ENCODE measurements around the gene TRIM65. TPM values are rescaled to one million over a fixed set of nuclear protein-coding genes. Genes with fewer than 3 reads are reported as not detected.

TRIM65 gene
- total and polyA plus RNA-seq, 2 of the 13 experiments (the other 11 are each of a cell fraction or from before 2014, with no cell fraction given), result 10.3 to 22.4 TPM

DNA sequence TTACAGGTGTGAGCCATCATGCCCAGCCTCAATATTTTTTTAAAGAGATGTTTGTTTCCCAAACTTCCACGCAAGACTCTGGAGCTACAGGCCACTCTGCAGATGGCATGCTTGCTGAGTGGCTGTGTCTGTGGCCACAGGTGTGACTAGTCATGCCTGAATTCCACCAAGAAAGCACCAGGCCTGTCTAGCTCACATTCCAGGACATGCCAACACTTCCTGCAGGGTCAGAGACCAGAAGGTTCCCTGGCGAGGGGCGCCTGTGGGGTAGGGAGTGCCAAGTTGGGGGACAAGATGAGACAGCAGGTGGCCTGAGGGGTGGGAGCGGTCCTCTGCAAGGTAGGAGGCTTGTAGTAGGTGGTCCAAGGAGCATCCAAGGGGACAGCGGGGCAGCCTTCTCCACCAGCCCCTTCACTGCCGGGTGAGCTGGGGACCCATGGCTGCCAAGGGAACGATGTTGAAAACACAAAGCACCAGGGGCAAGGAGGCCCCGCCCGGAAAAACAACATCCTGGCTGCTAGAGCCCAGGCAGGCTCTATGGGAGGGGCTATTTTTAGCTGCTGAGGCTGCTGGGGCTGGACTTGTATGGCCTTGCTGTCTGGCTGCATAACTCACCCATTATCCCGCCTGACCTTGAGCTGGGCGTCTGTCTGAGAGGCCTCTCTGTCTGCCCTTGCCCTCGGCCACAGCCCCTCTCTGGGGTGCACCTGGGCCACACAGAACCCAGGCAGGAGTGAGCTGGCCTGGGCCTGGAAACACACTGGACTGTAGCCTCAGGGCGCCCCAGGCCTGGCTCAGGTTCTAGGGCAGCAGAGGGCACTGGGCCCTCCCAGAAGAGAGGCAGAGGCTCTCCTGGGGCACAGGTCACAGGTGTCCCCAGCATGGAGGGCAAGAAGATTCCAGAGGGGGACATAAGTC is 24.1 kb downstream of the TRIM65 start (continued):
- TF ChIP-seq, protein P1, sequence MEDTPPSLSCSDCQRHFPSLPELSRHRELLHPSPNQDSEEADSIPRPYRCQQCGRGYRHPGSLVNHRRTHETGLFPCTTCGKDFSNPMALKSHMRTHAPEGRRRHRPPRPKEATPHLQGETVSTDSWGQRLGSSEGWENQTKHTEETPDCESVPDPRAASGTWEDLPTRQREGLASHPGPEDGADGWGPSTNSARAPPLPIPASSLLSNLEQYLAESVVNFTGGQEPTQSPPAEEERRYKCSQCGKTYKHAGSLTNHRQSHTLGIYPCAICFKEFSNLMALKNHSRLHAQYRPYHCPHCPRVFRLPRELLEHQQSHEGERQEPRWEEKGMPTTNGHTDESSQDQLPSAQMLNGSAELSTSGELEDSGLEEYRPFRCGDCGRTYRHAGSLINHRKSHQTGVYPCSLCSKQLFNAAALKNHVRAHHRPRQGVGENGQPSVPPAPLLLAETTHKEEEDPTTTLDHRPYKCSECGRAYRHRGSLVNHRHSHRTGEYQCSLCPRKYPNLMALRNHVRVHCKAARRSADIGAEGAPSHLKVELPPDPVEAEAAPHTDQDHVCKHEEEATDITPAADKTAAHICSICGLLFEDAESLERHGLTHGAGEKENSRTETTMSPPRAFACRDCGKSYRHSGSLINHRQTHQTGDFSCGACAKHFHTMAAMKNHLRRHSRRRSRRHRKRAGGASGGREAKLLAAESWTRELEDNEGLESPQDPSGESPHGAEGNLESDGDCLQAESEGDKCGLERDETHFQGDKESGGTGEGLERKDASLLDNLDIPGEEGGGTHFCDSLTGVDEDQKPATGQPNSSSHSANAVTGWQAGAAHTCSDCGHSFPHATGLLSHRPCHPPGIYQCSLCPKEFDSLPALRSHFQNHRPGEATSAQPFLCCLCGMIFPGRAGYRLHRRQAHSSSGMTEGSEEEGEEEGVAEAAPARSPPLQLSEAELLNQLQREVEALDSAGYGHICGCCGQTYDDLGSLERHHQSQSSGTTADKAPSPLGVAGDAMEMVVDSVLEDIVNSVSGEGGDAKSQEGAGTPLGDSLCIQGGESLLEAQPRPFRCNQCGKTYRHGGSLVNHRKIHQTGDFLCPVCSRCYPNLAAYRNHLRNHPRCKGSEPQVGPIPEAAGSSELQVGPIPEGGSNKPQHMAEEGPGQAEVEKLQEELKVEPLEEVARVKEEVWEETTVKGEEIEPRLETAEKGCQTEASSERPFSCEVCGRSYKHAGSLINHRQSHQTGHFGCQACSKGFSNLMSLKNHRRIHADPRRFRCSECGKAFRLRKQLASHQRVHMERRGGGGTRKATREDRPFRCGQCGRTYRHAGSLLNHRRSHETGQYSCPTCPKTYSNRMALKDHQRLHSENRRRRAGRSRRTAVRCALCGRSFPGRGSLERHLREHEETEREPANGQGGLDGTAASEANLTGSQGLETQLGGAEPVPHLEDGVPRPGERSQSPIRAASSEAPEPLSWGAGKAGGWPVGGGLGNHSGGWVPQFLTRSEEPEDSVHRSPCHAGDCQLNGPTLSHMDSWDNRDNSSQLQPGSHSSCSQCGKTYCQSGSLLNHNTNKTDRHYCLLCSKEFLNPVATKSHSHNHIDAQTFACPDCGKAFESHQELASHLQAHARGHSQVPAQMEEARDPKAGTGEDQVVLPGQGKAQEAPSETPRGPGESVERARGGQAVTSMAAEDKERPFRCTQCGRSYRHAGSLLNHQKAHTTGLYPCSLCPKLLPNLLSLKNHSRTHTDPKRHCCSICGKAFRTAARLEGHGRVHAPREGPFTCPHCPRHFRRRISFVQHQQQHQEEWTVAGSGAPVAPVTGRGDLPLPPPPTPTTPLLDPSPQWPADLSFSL (CRISPR knock-in tag; IDR thresholded peaks at IDR 0.05), result no peak; the same call in 1 of the 2 replicates
- TF ChIP-seq, protein P2, sequence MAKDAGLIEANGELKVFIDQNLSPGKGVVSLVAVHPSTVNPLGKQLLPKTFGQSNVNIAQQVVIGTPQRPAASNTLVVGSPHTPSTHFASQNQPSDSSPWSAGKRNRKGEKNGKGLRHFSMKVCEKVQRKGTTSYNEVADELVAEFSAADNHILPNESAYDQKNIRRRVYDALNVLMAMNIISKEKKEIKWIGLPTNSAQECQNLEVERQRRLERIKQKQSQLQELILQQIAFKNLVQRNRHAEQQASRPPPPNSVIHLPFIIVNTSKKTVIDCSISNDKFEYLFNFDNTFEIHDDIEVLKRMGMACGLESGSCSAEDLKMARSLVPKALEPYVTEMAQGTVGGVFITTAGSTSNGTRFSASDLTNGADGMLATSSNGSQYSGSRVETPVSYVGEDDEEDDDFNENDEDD (CRISPR knock-in tag; IDR thresholded peaks at IDR 0.05; ENCODE audit: borderline replicate concordance), result peak; percentile 59; the same call in 1 of the 2 replicates
- no peak for TF ChIP-seq REL (CRISPR knock-in tag; conservative IDR thresholded peaks at IDR 0.05)
- no peak; the same call in 1 of the 2 replicates for TF ChIP-seq ZNF607 (CRISPR knock-in tag; IDR thresholded peaks at IDR 0.05; ENCODE audit: borderline replicate concordance)
- 0 out of 2 replicates have a peak, but pooled peaks have one; percentile 41 for TF ChIP-seq ISX (CRISPR knock-in tag; conservative IDR thresholded peaks at IDR 0.05)
- no peak; the same call in 1 of the 2 replicates for TF ChIP-seq ZNF367 (CRISPR knock-in tag; IDR thresholded peaks at IDR 0.05; ENCODE audit: borderline replicate concordance)
- TF ChIP-seq ZNF782 (CRISPR knock-in tag; IDR thresholded peaks at IDR 0.05; ENCODE audit: borderline replicate concordance), result no peak
- TF ChIP-seq, protein P3, sequence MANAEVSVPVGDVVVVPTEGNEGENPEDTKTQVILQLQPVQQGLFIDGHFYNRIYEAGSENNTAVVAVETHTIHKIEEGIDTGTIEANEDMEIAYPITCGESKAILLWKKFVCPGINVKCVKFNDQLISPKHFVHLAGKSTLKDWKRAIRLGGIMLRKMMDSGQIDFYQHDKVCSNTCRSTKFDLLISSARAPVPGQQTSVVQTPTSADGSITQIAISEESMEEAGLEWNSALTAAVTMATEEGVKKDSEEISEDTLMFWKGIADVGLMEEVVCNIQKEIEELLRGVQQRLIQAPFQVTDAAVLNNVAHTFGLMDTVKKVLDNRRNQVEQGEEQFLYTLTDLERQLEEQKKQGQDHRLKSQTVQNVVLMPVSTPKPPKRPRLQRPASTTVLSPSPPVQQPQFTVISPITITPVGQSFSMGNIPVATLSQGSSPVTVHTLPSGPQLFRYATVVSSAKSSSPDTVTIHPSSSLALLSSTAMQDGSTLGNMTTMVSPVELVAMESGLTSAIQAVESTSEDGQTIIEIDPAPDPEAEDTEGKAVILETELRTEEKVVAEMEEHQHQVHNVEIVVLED (CRISPR knock-in tag; IDR thresholded peaks at IDR 0.05; ENCODE audit: borderline replicate concordance), result peak; percentile 68
- peak; percentile 89; the same call in 1 of the 2 replicates for TF ChIP-seq CBX5 (CRISPR knock-in tag; IDR thresholded peaks at IDR 0.05; ENCODE audit: borderline replicate concordance)
- TF ChIP-seq, protein P4, sequence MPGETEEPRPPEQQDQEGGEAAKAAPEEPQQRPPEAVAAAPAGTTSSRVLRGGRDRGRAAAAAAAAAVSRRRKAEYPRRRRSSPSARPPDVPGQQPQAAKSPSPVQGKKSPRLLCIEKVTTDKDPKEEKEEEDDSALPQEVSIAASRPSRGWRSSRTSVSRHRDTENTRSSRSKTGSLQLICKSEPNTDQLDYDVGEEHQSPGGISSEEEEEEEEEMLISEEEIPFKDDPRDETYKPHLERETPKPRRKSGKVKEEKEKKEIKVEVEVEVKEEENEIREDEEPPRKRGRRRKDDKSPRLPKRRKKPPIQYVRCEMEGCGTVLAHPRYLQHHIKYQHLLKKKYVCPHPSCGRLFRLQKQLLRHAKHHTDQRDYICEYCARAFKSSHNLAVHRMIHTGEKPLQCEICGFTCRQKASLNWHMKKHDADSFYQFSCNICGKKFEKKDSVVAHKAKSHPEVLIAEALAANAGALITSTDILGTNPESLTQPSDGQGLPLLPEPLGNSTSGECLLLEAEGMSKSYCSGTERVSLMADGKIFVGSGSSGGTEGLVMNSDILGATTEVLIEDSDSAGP (CRISPR knock-in tag; IDR thresholded peaks at IDR 0.05; ENCODE audit: borderline replicate concordance), result peak; percentile 86; the same call in 1 of the 2 replicates
- TF ChIP-seq, protein P5, sequence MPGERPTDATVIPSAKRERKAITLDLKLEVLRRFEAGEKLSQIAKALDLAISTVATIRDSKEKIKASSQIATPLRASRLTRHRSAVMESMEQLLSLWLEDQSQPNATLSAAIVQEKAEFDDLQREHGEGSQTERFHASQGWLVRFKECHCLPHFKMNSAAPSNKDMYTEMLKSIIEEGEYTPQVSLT (CRISPR knock-in tag; IDR thresholded peaks at IDR 0.05; ENCODE audit: borderline replicate concordance, low read depth), result no peak

All from HepG2 (cell line).